ENCODE data around the gene ZNF385B. TPM values are rescaled to one million over a fixed set of nuclear protein-coding genes. Genes with fewer than 3 reads are reported as not detected.

ZNF385B gene
- total and polyA plus RNA-seq, 10 of the 15 experiments (the other 5 are each of a cell fraction or from before 2014, with no cell fraction given), result not detected

GRCh38 chr2:179541586-179541985 lies 319.8 kb downstream of the ZNF385B start:
- DNase-seq (ENCODE audit: low read depth, low spot score) (no peak), FAIRE-seq (no peak), ATAC-seq (no peak)
- no peaks in the 10 kb centered on the region for H4K20me1 ChIP-seq (ENCODE audit: control insufficient read depth, insufficient read depth)
- H3K27me3 ChIP-seq (replicated peaks in 1 of 2; ENCODE audit: control insufficient read depth in 2 of 2, insufficient read depth in 2 of 2, low read length in 1 of 2), result no peaks in the 10 kb centered on the region
- intact Hi-C loops (cut with micrococcal nuclease; ENCODE audit: unreplicated experiment), result no loop called here
- TF ChIP-seq BCLAF1 (IDR thresholded peaks at IDR 0.05) (no peak), STAT1 (conservative IDR thresholded peaks at IDR 0.05) (no peak), RAD51 (IDR thresholded peaks at IDR 0.05) (no peak), SP1 (IDR thresholded peaks at IDR 0.05; ENCODE audit: low read depth, low read length) (no peak), ZBED1 (IDR thresholded peaks at IDR 0.05; ENCODE audit: borderline replicate concordance) (no peak), SUPT20H (IDR thresholded peaks at IDR 0.05; ENCODE audit: borderline replicate concordance, control insufficient read depth, low read depth, low read length) (no peak), ZNF687 (IDR thresholded peaks at IDR 0.05) (no peak), POLR2AphosphoS2 (IDR thresholded peaks at IDR 0.05; ENCODE audit: low read depth, low read length) (no peak), USF1 (IDR thresholded peaks at IDR 0.05; ENCODE audit: borderline replicate concordance, extremely low read length, insufficient read depth, low read depth, low read length) (no peak)
- no peak overlapping the region for H3K9ac ChIP-seq (ENCODE audit: control insufficient read depth, insufficient read depth, low read length)
- ChIA-PET SMC1A (ENCODE audit: uncharacterized antibody, unreplicated experiment) (no interaction called here), CTCF (no interaction called here), RAD21 (ENCODE audit: unreplicated experiment) (no interaction called here), POLR2A (no interaction called here)
- no peak overlapping the region for H3K4me2 ChIP-seq (ENCODE audit: control insufficient read depth, insufficient read depth)
- in situ Hi-C loops (cut with MboI), result no loop called here
- no peak overlapping the region for H2AFZ ChIP-seq (ENCODE audit: control insufficient read depth, low read depth, low read length)
- WGBS (ENCODE audit: insufficient coverage, insufficient replicate concordance, low lambda C conversion rate, missing lambda C conversion rate), result 24% methylated on average over 4 of the region's 4 CpGs
- no TSS peak for BruUV-seq (replicated peaks)
- H3K36me3 ChIP-seq (ENCODE audit: control insufficient read depth in 2 of 2, insufficient read depth in 2 of 2, low read length in 1 of 2), result no peaks in the 10 kb centered on the region
- H3K27ac ChIP-seq (ENCODE audit: control insufficient read depth, insufficient read depth), result no peak overlapping the region
- H3K9me3 ChIP-seq (replicated peaks; ENCODE audit: control insufficient read depth, insufficient read depth, low read length), result no peaks in the 10 kb centered on the region
- H3K79me2 ChIP-seq (ENCODE audit: control insufficient read depth, insufficient read depth, low read length), result no peaks in the 10 kb centered on the region
- H3K4me1 ChIP-seq (ENCODE audit: control insufficient read depth, insufficient read depth, low read length), result no peaks in the 10 kb centered on the region
- H3K4me3 ChIP-seq, result no peak overlapping the region
